ENCODE results near the gene RAB36. TPM values are rescaled to one million over a fixed set of nuclear protein-coding genes. Genes with fewer than 3 reads are reported as not detected.
A peak's percentile ranks its signal among the peaks of the same experiment; 100 is the strongest.

The RAB36 gene
- total RNA-seq, 1 donor from 2014 or later: 0.70 TPM

- intact Hi-C loops (cut with DNase I): loop anchor here (5.0 kb wide), 1 partner anchor 86 kb away; no protein-coding TSS in a partner anchor
- DNase-seq (ENCODE audit: low spot score): no peak
Measured at GRCh38 chr22:23175817-23176644, 30.8 kb downstream of the RAB36 start.

- DNase-seq (ENCODE audit: low spot score): no peak
- intact Hi-C loops (cut with DNase I): loop anchor here (5.0 kb wide), 1 partner anchor 86 kb away; no protein-coding TSS in a partner anchor
Measured at GRCh38 chr22:23176645-23177027, 31.4 kb downstream of the RAB36 start.

GRCh38 chr22:23177197-23177596 is 31.9 kb downstream of the RAB36 start:
- no peak for DNase-seq (ENCODE audit: low spot score)
- intact Hi-C loops (cut with DNase I): loop anchor here (5.0 kb wide), 1 partner anchor 85 kb away; no protein-coding TSS in a partner anchor

GRCh38 chr22:23178512-23179254 is 33.4 kb downstream of the RAB36 start:
- intact Hi-C loops (cut with DNase I): loop anchor here (1.0 to 5.0 kb wide), 2 partner anchors 84 to 103 kb away; no protein-coding TSS in a partner anchor

GRCh38 chr22:23179381-23180299 is 34.4 kb downstream of the RAB36 start:
- DNase-seq (ENCODE audit: low spot score): no peak

More at GRCh38 chr22:23178512-23179254, 33.4 kb downstream of the RAB36 start:
- DNase-seq (ENCODE audit: low spot score): no peak

GRCh38 chr22:23180301-23180892 is 35.1 kb downstream of the RAB36 start, which contains the start of gene BCR:
Gene BCR, plus strand, starts transcription at chr22:23180509. Its CDS starts 452 bp downstream, at chr22:23180961.
- DNase-seq (ENCODE audit: low spot score): peak; percentile 85
- intact Hi-C loops (cut with DNase I): loop anchor here (5.0 kb wide), 1 partner anchor 37 kb away; no protein-coding TSS in a partner anchor

More at GRCh38 chr22:23179381-23180299, 34.4 kb downstream of the RAB36 start:
- intact Hi-C loops (cut with DNase I): loop anchor here (5.0 kb wide), 2 partner anchors 38 to 83 kb away; no protein-coding TSS in a partner anchor

- DNase-seq (ENCODE audit: low spot score): no peak
- intact Hi-C loops (cut with DNase I): loop anchor here (5.0 kb wide), 1 partner anchor 36 kb away; no protein-coding TSS in a partner anchor
Measured at GRCh38 chr22:23180893-23181720, 35.8 kb downstream of the RAB36 start.

- no peak for DNase-seq (ENCODE audit: low spot score)
- intact Hi-C loops (cut with DNase I): loop anchor here (5.0 kb wide), 1 partner anchor 35 kb away; no protein-coding TSS in a partner anchor
Measured at GRCh38 chr22:23181721-23182308, 36.5 kb downstream of the RAB36 start.

- DNase-seq (ENCODE audit: low spot score): no peak
Measured at GRCh38 chr22:23182309-23183060, 37.2 kb downstream of the RAB36 start.

GRCh38 chr22:23183061-23183698 is 37.9 kb downstream of the RAB36 start:
- DNase-seq (ENCODE audit: low spot score): no peak
- intact Hi-C loops (cut with DNase I): loop anchor here (5.0 kb wide), 1 partner anchor 34 kb away; no protein-coding TSS in a partner anchor

More at GRCh38 chr22:23182309-23183060, 37.2 kb downstream of the RAB36 start:
- intact Hi-C loops (cut with DNase I): loop anchor here (5.0 kb wide), 1 partner anchor 35 kb away; no protein-coding TSS in a partner anchor

- no peak for DNase-seq (ENCODE audit: low spot score)
- intact Hi-C loops (cut with DNase I): loop anchor here (5.0 kb wide), 1 partner anchor 33 kb away; no protein-coding TSS in a partner anchor
Measured at GRCh38 chr22:23184100-23184763, 39.0 kb downstream of the RAB36 start.

GRCh38 chr22:23184764-23185113 is 39.5 kb downstream of the RAB36 start:
- no peak for DNase-seq (ENCODE audit: low spot score)
- intact Hi-C loops (cut with DNase I): loop anchor here (5.0 kb wide), 1 partner anchor 33 kb away; no protein-coding TSS in a partner anchor

- DNase-seq (ENCODE audit: low spot score): no peak
- intact Hi-C loops (cut with DNase I): no loop called here
Measured at GRCh38 chr22:23187211-23187610, 41.9 kb downstream of the RAB36 start.

- DNase-seq (ENCODE audit: low spot score): no peak
- intact Hi-C loops (cut with DNase I): no loop called here
Measured at GRCh38 chr22:23187871-23188700, 42.8 kb downstream of the RAB36 start.

GRCh38 chr22:23190526-23190925 is 45.2 kb downstream of the RAB36 start:
- no peak for DNase-seq (ENCODE audit: low spot score)
- intact Hi-C loops (cut with DNase I): no loop called here

Data from cardiac septum (tissue), 1 donor.